ENCODE measurements around the gene SERINC3. TPM values are rescaled to one million over a fixed set of nuclear protein-coding genes. Genes with fewer than 3 reads are reported as not detected.

SERINC3 gene
- total and polyA plus RNA-seq, 2 donors (not counting 1 experiment from before 2014, with no cell fraction given), result 31.4 to 51.6 TPM

- intact Hi-C loops (cut with micrococcal nuclease), result no loop called here
- H3K4me1 Mint-ChIP-seq, result no peaks in the 10 kb centered on the region
Observed at GRCh38 chr20:44541992-44542391, 20.1 kb upstream of the SERINC3 start.

GRCh38 chr20:44540834-44541233 is 19.0 kb upstream of the SERINC3 start:
- no peak overlapping the region for H3K4me3 Mint-ChIP-seq
- H3K79me2 ChIP-seq (ENCODE audit: control insufficient read depth, insufficient read depth, low read length), result no peaks in the 10 kb centered on the region
- DNase-seq (no peak), ATAC-seq (ENCODE audit: low read depth) (no peak)
- no peaks in the 10 kb centered on the region for H3K27me3 Mint-ChIP-seq
- ChIA-PET CTCF (interaction anchor here (0.5 kb wide), 1 partner anchor 299 kb away, joined by 3 read pairs; no protein-coding TSS in a partner anchor), POLR2A (no interaction called here)
- H3K4me1 ChIP-seq (ENCODE audit: control insufficient read depth in 2 of 2, insufficient read depth in 2 of 2, low read length in 2 of 2), result no peaks in the 10 kb centered on the region
- no peak overlapping the region for H3K4me3 ChIP-seq (ENCODE audit: control extremely low read depth in 1 of 5, extremely low read depth in 1 of 5, insufficient read depth in 1 of 5, low read depth in 2 of 5, low read length in 4 of 5)
- no peaks in the 10 kb centered on the region for H3K9me3 Mint-ChIP-seq (ENCODE audit: insufficient read depth)
- no peaks in the 10 kb centered on the region for H3K9me3 ChIP-seq (ENCODE audit: control extremely low read depth in 1 of 3, control insufficient read depth in 2 of 3, insufficient read depth in 1 of 3, low read length in 2 of 3)
- H3K4me2 ChIP-seq (replicated peaks; ENCODE audit: low read depth, low read length, poor library complexity, severe bottlenecking), result no peak overlapping the region
- H3K27me3 ChIP-seq (replicated peaks in 1 of 4; ENCODE audit: control extremely low read depth in 1 of 4, control insufficient read depth in 3 of 4, insufficient read depth in 4 of 4, low read length in 3 of 4), result no peaks in the 10 kb centered on the region
- no peak overlapping the region for H3K27ac Mint-ChIP-seq
- H3K4me1 Mint-ChIP-seq, result no peaks in the 10 kb centered on the region
- H3K36me3 ChIP-seq (replicated peaks in 1 of 2; ENCODE audit: control extremely low read depth in 1 of 2, control insufficient read depth in 1 of 2, extremely low read depth in 1 of 2, insufficient read depth in 2 of 2, low read length in 1 of 2), result no peaks in the 10 kb centered on the region
- H3K27ac ChIP-seq (ENCODE audit: low read length in 2 of 2), result no peak overlapping the region
- intact Hi-C loops (cut with micrococcal nuclease), result no loop called here
- H4K20me1 ChIP-seq (ENCODE audit: control insufficient read depth, insufficient read depth, low read length, poor library complexity, severe bottlenecking), result no peaks in the 10 kb centered on the region
- WGBS (ENCODE audit: insufficient coverage), result 93% methylated on average over 3 of the region's 6 CpGs
- no peak for TF ChIP-seq CTCF (IDR thresholded peaks at IDR 0.05)
- no peak for TF ChIP-seq EZH2 (IDR thresholded peaks at IDR 0.05; ENCODE audit: borderline replicate concordance, insufficient read depth, low read depth, low read length, poor library complexity, severe bottlenecking)
- no peak overlapping the region for H3K9ac ChIP-seq (ENCODE audit: low read length)
- H2AFZ ChIP-seq (ENCODE audit: insufficient read depth, low read depth, low read length, poor library complexity, severe bottlenecking), result no peak overlapping the region

More at GRCh38 chr20:44541992-44542391, 20.1 kb upstream of the SERINC3 start:
- POLR2A ChIA-PET, result no interaction called here
- TF ChIP-seq CTCF (IDR thresholded peaks at IDR 0.05) (no peak), EZH2 (IDR thresholded peaks at IDR 0.05; ENCODE audit: borderline replicate concordance, insufficient read depth, low read depth, low read length, poor library complexity, severe bottlenecking) (no peak)
- no peak overlapping the region for H3K9ac ChIP-seq (ENCODE audit: low read length)
- H3K27ac Mint-ChIP-seq, result no peak overlapping the region
- H3K9me3 Mint-ChIP-seq (ENCODE audit: insufficient read depth), result no peaks in the 10 kb centered on the region
- H3K4me3 ChIP-seq (ENCODE audit: control extremely low read depth in 1 of 5, extremely low read depth in 1 of 5, insufficient read depth in 1 of 5, low read depth in 2 of 5, low read length in 4 of 5), result no peak overlapping the region
- H3K27ac ChIP-seq (ENCODE audit: low read length in 2 of 2), result no peak overlapping the region
- H2AFZ ChIP-seq (ENCODE audit: insufficient read depth, low read depth, low read length, poor library complexity, severe bottlenecking), result no peak overlapping the region
- no peak overlapping the region for H3K4me3 Mint-ChIP-seq
- H3K4me1 ChIP-seq (ENCODE audit: control insufficient read depth in 2 of 2, insufficient read depth in 2 of 2, low read length in 2 of 2), result no peaks in the 10 kb centered on the region
- H3K9me3 ChIP-seq (ENCODE audit: control extremely low read depth in 1 of 3, control insufficient read depth in 2 of 3, insufficient read depth in 1 of 3, low read length in 2 of 3), result no peaks in the 10 kb centered on the region
- H3K4me2 ChIP-seq (replicated peaks; ENCODE audit: low read depth, low read length, poor library complexity, severe bottlenecking), result no peak overlapping the region
- DNase-seq (no peak), ATAC-seq (ENCODE audit: low read depth) (no peak)
- H3K36me3 ChIP-seq (replicated peaks in 1 of 2; ENCODE audit: control extremely low read depth in 1 of 2, control insufficient read depth in 1 of 2, extremely low read depth in 1 of 2, insufficient read depth in 2 of 2, low read length in 1 of 2), result no peaks in the 10 kb centered on the region
- no peaks in the 10 kb centered on the region for H3K27me3 ChIP-seq (replicated peaks in 1 of 4; ENCODE audit: control extremely low read depth in 1 of 4, control insufficient read depth in 3 of 4, insufficient read depth in 4 of 4, low read length in 3 of 4)
- H3K79me2 ChIP-seq (ENCODE audit: control insufficient read depth, insufficient read depth, low read length), result no peaks in the 10 kb centered on the region
- WGBS (ENCODE audit: insufficient coverage), result 90% methylated on average over 2 of the region's 4 CpGs
- no peaks in the 10 kb centered on the region for H3K27me3 Mint-ChIP-seq
- CTCF ChIA-PET, result interaction anchor here (0.7 kb wide), 1 partner anchor 24 kb away, joined by 3 read pairs; no protein-coding TSS in a partner anchor
- H4K20me1 ChIP-seq (ENCODE audit: control insufficient read depth, insufficient read depth, low read length, poor library complexity, severe bottlenecking), result no peaks in the 10 kb centered on the region

Measured in B cell (primary cell).